H1 (cell line): Measurements from ENCODE around the gene TBC1D22A. TPM values are rescaled to one million over a fixed set of nuclear protein-coding genes. Genes with fewer than 3 reads are reported as not detected.

ENCODE experiments used
- GABPA ChIP-seq: IDR thresholded peaks from 2 replicates; pipeline ENCODE4 v1.6.1; 2011; ENCODE audit warnings: mild to moderate bottlenecking, low read length, moderate library complexity, borderline replicate concordance; ENCODE audit not compliant: insufficient read depth
- SP1 ChIP-seq: IDR thresholded peaks from 2 replicates; pipeline ENCODE4 v1.6.1; 2011; ENCODE audit warnings: low read depth, low read length
- TBP ChIP-seq: IDR thresholded peaks from 2 replicates; pipeline ENCODE4 v1.6.1; 2011; ENCODE audit warnings: low read depth, low read length, improper control_type of control experiment
- polyA plus RNA-seq, 7 experiments: library from polyadenylated mRNA; depleted of rRNA in 3 of 7; stranded (reverse) in 5 of 7; unstranded in 2 of 7; fragments of >200 nt in 5 of 7; fragments of 200-250 nt in 2 of 7; gene quantifications; 1 replicate in 5 of 7; 2 replicates in 1 of 7; 4 replicates in 1 of 7; pipeline versions ENCODE4 v1.2.1 to v1.2.3, GENCODE V29; 2011 to 2013; ENCODE audit warnings: missing spikeins in 2 of 7, mixed read lengths in 2 of 7
- total RNA-seq: library from RNA; stranded (reverse); fragmentation: NEBNext Ultra II Directional; extraction: Animal tissue kit (Norgen Biotek cat#: 25700); gene quantifications from 2 replicates; pipeline ENCODE4 v1.2.1, GENCODE V29; 2021

The TBC1D22A gene
- total and polyA plus RNA-seq, 2 of the 8 experiments (the other 6 are each of a cell fraction or from before 2014, with no cell fraction given), result 11.9 to 18.4 TPM

DNA sequence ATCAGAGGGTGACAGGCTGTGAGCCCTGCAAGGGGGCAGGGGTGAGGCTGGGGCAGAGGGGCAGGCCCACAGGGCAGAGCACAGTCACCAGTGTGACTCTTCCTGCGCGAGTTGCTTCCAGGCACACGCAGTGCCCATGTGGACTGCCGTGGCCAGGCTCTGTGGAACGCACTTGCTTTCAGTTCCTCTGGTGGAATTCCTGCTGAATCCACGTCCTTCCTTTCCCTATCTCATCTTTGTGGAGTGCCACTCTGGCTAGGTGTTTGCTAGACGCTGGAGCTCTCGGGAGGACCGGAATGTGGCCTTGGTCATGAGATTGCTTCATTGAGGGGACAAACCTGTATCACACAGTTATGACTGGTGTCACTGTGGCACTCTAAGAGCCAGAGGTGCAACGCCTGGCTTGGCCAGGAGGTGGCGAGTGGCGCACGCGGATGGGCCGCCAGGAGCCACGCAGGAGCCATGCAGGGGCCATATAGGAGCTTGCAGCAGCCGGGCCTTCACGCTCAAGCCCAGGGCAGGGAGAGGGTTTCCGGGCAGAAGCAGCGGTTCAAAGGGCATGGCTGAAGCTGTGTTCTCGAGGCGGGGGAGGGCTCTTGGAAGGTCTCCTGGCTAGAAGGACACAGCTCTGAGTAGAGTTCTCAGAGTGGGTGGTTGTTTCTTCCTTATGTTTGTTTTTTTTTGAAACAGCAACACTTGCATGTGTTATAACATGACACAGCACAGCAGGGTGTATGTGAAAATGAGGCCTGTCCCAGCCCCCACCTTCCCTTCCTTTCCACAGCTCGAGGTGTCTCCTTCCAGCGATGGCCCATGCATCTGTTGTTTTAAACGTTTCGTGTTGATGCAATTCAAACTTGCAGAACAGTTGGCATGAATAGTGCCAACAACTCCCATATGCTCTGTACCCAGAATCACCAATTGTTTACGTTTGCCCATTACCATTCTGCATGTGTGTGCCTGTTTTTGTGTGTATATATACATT is 36.2 kb downstream of the TBC1D22A start (continued):
- TF ChIP-seq GABPA (peak; percentile 63; the same call in 1 of the 2 replicates), TBP (peak; percentile 50; the same call in 1 of the 2 replicates), SP1 (no peak)
- TF ChIP-seq, all 59 proteins: peak for 8
